IPS-18a (cell line): Measurements from ENCODE around the gene TMEM183A.

Experiments used
- H3K27ac ChIP-seq: one replicate; pipeline ENCODE4 v1.5.1; 2013; ENCODE audit warnings: low read length
- H3K27me3 ChIP-seq: one replicate; pipeline ENCODE4 v1.6.1; 2013; ENCODE audit warnings: mild to moderate bottlenecking, low read length; ENCODE audit not compliant: control insufficient read depth, insufficient read depth
- H3K36me3 ChIP-seq: one replicate; pipeline ENCODE4 v1.6.1; 2013; ENCODE audit warnings: low read depth, low read length; ENCODE audit not compliant: control insufficient read depth
- H3K4me1 ChIP-seq: one replicate; pipeline ENCODE4 v1.6.1; 2013; ENCODE audit warnings: low read depth, low read length; ENCODE audit not compliant: control insufficient read depth
- H3K4me3 ChIP-seq: one replicate; pipeline ENCODE4 v1.5.1; 2013; ENCODE audit warnings: low read length
- H3K9ac ChIP-seq: one replicate; pipeline ENCODE4 v1.6.1; 2013; ENCODE audit warnings: mild to moderate bottlenecking, low read length, moderate library complexity
- H3K9me3 ChIP-seq: one replicate; pipeline ENCODE4 v1.6.1; 2013; ENCODE audit warnings: low read depth, low read length; ENCODE audit not compliant: control insufficient read depth

Gene TMEM183A

DNA sequence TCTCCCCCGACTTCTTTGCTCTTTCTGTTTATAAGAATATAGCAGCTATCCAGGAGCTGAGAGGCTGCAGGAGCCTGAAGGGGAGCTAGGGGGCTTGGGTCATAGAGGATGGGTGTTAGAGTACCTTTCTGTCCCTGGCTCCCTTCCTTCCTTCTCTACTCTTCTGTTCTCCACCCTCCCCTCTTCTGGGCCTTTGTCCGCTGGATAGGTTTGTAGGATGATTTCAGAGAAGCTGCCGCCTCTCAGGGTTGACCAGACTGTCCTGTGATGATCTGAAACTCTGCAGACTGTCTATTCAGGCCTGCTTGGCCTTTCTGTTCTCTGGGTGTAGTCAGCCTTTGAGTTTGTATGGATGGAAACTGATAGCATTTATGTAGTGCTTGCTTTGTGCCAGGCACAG, 45.4 kb downstream of the TMEM183A start:
- Histone ChIP-seq H3K27me3 (no peaks in the 10 kb centered on the region), H3K36me3 (no peaks in the 10 kb centered on the region), H3K9ac (no peak overlapping the region), H3K4me1 (peaks cover 25% of the 10 kb centered on the region), H3K27ac (no peak overlapping the region), H3K9me3 (no peaks in the 10 kb centered on the region), H3K4me3 (no peak overlapping the region)

DNA sequence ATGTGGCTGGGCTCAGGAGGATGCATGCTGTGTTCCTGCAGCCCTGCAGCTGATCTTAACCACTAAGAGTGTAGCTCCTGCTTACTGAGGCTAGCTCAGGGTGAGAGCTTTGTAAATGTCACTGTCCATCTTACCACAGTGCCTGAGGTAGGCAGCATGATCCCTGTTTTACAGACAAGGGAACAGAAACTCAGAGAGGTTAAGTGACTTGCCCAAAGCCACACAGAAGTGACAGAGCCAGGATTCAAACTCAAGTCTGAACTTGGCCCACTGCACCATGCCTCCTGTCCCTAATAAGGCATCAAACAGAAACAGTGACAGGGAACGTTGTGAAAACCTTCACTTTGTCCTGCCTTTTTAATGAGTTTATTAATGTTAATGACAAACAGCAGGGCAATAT, 47.0 kb downstream of the TMEM183A start:
- Histone ChIP-seq H3K9ac (no peak overlapping the region), H3K4me3 (no peak overlapping the region), H3K36me3 (no peaks in the 10 kb centered on the region), H3K27me3 (no peaks in the 10 kb centered on the region), H3K9me3 (no peaks in the 10 kb centered on the region), H3K4me1 (peaks cover 22% of the 10 kb centered on the region), H3K27ac (no peak overlapping the region)

DNA sequence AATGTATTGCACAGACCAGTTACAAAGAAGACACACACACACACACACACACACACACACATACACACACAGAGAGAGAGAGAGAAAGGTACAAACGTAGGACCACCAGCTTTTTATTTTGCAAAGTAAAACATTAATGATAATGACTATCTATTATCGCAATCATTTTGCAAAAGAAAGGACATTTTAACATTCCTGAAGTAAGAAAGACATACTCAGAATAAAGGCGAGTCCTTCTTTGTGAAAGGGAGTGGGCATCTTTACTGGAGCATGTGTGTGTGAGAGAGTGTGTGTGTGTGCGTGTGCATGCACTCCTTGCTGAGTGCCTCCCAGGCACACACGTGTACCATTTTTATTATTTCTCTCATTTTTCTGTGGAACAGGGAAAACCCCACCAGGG, 47.5 kb downstream of the TMEM183A start:
- H3K36me3 ChIP-seq, result no peaks in the 10 kb centered on the region
- H3K9ac ChIP-seq, result no peak overlapping the region
- H3K9me3 ChIP-seq, result no peaks in the 10 kb centered on the region
- no peak overlapping the region for H3K4me3 ChIP-seq
- H3K27me3 ChIP-seq, result no peaks in the 10 kb centered on the region
- H3K4me1 ChIP-seq, result peaks cover 22% of the 10 kb centered on the region
- no peak overlapping the region for H3K27ac ChIP-seq

DNA sequence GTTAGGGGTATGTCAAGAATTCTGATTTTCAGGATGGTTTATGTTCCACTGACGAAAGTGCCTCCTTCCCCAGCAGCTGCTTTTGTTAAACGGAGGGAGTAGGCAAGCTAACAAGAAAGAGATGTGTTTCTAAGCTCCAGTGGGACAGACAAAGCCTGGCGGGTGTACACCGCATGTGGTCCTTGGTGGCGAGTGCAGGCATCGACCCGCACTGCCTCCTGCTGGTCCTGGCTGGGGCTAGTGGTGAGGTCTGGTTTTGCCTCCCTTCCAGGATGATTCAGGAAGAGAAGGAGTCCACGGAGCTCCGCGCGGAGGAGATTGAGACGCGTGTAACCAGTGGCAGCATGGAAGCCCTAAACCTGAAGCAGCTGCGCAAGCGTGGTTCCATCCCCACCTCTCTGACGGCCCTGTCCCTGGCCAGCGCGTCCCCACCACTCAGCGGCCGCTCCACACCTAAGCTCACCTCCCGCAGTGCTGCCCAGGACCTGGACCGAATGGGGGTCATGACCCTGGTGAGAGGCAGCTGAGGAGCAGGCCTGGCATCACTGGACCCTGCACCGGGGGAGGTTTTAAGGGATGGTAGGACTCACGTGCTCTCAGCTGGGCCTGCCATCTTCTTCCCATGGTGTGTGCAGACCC, 48.1 kb downstream of the TMEM183A start:
- no peaks in the 10 kb centered on the region for H3K36me3 ChIP-seq
- H3K9ac ChIP-seq, result no peak overlapping the region
- no peak overlapping the region for H3K27ac ChIP-seq
- no peaks in the 10 kb centered on the region for H3K27me3 ChIP-seq
- H3K4me3 ChIP-seq, result no peak overlapping the region
- H3K9me3 ChIP-seq, result no peaks in the 10 kb centered on the region
- peaks cover 22% of the 10 kb centered on the region for H3K4me1 ChIP-seq

DNA sequence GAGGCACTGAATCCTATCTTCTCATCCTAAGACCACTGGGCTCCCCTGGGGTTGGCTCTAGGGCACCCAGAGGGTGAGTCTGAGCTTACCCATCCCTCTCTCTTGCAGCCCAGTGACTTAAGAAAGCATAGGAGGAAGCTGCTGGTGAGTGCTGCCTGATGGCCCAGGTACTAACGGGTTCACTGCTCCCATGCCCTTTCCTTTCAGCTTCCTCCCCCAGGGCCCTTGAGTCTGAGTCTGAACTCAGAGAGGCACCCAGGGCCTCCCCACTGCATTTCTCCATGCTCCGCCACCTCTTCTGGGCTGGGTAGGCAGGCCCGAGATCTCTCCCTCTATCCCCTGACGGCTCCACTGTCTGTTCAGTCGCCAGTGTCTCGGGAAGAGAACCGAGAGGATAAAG, 48.8 kb downstream of the TMEM183A start:
- no peak overlapping the region for H3K4me3 ChIP-seq

DNA sequence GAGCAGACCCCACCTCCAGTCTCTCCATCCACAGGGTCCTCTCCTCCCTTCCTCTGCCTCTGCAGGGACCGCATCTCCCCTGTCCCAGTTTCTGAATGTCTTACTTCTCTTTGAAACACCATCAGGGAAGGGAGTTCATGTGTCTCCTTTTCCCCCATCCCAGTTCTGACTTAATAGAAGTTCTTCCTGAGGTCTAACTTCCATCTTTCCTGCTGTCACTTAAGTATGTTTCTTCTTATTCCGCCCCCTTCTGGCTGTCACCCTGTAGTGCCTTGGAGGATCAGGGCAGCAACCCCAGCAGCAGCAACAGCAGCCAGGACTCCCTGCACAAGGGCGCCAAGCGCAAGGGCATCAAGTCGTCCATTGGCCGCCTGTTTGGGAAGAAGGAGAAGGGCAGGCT, 49.3 kb downstream of the TMEM183A start:
- H3K4me1 ChIP-seq, result peaks cover 22% of the 10 kb centered on the region
- H3K27me3 ChIP-seq, result no peaks in the 10 kb centered on the region
- H3K36me3 ChIP-seq, result no peaks in the 10 kb centered on the region
- H3K4me3 ChIP-seq, result no peak overlapping the region
- H3K9me3 ChIP-seq, result no peaks in the 10 kb centered on the region
- no peak overlapping the region for H3K27ac ChIP-seq
- H3K9ac ChIP-seq, result no peak overlapping the region

More for the DNA sequence above, 48.8 kb downstream of the TMEM183A start:
- Histone ChIP-seq H3K36me3 (no peaks in the 10 kb centered on the region), H3K4me1 (peaks cover 22% of the 10 kb centered on the region), H3K9me3 (no peaks in the 10 kb centered on the region), H3K9ac (no peak overlapping the region), H3K27me3 (no peaks in the 10 kb centered on the region), H3K27ac (no peak overlapping the region)

DNA sequence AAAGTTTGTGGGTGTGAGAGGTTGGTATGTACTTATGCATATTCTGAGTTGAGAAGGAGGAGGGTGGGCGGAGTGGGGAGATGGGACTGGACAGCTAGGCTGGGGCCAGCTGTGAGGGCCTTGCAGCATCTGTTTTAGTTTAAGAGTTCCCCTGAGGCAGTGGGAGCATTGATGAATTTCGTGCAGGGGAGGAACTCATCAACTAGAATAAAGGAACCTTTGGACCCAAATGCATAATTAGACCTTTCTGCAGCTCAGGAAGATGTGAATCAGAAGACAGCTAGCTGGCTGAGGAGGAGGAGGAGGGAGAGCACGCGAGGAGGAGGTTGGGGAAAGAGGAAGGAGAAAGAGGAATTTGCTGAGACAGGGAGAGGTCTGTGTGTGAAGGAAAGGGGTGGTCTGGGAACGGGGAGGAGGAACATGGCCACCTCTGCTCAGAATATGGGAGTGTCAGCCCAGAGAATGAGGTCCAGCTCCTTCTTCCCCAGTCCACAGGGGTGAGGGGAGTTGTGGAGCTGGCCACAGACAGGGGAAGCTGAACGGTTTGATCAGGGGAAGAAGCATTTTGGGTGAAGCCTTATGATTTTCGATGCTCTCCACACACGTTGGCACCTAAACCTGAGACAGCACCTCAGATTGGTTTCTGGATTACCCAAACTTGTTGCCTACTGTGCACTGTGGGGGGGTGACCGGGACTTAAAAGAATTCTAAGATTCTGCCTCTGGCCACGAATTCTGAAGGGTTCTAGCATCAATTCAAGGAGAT, 50.9 kb downstream of the TMEM183A start:
- Histone ChIP-seq H3K27ac (no peak overlapping the region), H3K9me3 (no peaks in the 10 kb centered on the region), H3K4me1 (peaks cover 22% of the 10 kb centered on the region), H3K4me3 (no peak overlapping the region), H3K9ac (no peak overlapping the region), H3K27me3 (no peaks in the 10 kb centered on the region), H3K36me3 (no peaks in the 10 kb centered on the region)

DNA sequence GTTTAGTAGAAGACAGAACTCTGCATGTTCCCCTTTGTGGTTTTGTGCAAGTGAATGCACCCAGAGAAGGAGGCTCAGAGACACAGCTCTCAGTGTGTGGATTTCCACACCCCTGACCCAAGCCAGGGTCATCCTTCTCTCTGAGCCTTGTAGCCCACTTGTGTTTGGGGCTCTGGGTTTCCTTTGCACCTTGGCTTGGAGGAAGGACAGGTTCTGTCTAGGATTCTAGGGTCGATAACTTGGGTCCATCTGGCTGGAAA, 51.4 kb downstream of the TMEM183A start:
- H3K27me3 ChIP-seq, result no peaks in the 10 kb centered on the region
- no peak overlapping the region for H3K27ac ChIP-seq

DNA sequence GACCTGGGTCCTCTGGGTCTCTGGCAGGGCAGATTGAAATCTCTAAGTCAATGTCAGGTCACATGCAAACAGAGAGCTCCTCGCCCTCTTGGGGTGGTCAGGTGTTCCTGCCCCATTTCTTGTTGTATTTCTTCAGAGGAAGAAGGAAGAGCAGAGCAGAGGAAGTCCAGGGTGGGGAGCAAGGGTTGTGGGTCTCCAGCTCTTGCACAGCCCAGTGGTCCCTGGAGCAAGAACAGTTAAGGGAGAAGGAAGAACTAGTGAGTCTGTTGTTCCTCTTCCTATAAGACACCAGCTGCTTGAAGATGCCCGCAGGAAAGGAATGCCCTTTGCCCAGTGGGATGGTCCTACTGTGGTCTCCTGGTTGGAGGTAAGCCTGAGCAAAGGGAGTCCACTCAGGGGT, 52.3 kb downstream of the TMEM183A start:
- Histone ChIP-seq H3K27me3 (no peaks in the 10 kb centered on the region), H3K27ac (no peak overlapping the region), H3K36me3 (no peaks in the 10 kb centered on the region), H3K4me1 (peaks cover 12% of the 10 kb centered on the region), H3K9ac (no peak overlapping the region), H3K9me3 (no peaks in the 10 kb centered on the region), H3K4me3 (no peak overlapping the region)

More for the DNA sequence above, 51.4 kb downstream of the TMEM183A start:
- Histone ChIP-seq H3K4me1 (peaks cover 21% of the 10 kb centered on the region), H3K9me3 (no peaks in the 10 kb centered on the region), H3K36me3 (no peaks in the 10 kb centered on the region), H3K4me3 (no peak overlapping the region), H3K9ac (no peak overlapping the region)

DNA sequence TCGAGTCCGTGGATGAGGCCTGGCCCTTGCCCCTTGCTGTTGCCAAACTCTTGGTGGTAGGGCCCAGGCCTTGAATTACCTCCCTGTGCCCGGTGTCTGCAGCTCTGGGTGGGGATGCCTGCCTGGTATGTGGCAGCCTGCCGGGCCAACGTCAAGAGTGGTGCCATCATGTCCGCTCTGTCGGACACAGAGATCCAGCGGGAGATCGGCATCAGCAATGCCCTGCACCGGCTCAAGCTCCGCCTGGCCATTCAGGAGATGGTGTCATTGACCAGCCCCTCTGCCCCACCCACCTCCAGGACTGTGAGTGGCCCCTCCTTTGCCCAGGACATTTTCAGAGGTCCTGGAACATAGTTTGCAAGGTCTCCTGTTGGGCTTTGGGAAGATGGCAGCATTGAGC, 52.9 kb downstream of the TMEM183A start:
- Histone ChIP-seq H3K9me3 (no peaks in the 10 kb centered on the region), H3K36me3 (no peaks in the 10 kb centered on the region), H3K27me3 (no peaks in the 10 kb centered on the region), H3K27ac (no peak overlapping the region), H3K4me1 (peaks cover 6% of the 10 kb centered on the region), H3K9ac (no peak overlapping the region), H3K4me3 (no peak overlapping the region)

DNA sequence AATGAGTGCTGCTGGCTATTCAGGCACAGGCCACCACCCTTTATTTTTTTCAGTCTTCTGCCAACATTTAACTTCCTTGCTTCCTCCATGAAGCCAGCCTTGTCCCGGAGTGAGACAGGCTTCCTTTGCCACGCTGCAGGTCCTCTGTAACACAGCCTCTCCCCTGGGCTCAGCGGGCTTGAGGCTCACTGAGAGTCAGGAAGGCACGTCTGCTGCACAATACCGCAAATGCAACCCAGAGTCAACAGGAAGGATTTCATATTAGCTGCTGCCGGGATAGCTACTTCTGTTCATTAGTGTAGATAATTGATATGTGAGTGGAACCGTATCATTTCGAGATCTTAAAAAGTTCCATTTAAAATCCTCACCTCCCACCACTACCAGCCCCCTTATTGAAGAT, 56.1 kb downstream of the TMEM183A start:
- no peak overlapping the region for H3K9ac ChIP-seq
- no peaks in the 10 kb centered on the region for H3K4me1 ChIP-seq
- no peaks in the 10 kb centered on the region for H3K9me3 ChIP-seq
- no peaks in the 10 kb centered on the region for H3K36me3 ChIP-seq
- H3K27me3 ChIP-seq, result no peaks in the 10 kb centered on the region
- no peak overlapping the region for H3K4me3 ChIP-seq
- H3K27ac ChIP-seq, result no peak overlapping the region

DNA sequence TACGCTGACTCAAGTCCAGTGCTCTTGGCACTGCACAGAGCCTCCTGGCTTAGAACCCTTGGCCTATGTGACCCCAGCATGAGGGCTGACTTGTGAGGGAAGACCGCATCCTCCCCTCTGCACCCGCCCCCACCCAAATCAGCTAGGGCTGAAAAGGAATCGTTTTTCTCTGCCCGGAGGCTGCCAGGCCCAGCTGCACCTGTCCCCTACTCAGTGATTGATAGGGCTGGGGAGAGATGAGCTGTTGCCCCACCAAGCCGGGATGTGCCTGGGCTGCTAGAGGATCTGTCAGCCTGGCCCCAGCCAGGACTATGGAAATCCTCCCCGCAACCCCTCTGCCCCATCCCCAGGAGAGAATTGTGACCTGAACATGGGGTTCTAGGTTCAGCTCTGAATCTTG, 58.0 kb downstream of the TMEM183A start:
- H3K4me3 ChIP-seq, result no peak overlapping the region
- H3K9ac ChIP-seq, result no peak overlapping the region
- no peaks in the 10 kb centered on the region for H3K4me1 ChIP-seq
- H3K9me3 ChIP-seq, result no peaks in the 10 kb centered on the region
- no peaks in the 10 kb centered on the region for H3K36me3 ChIP-seq
- H3K27me3 ChIP-seq, result no peaks in the 10 kb centered on the region
- H3K27ac ChIP-seq, result no peak overlapping the region
